Esophagus muscularis mucosa (tissue), 3 donors: ENCODE data around the gene PTPRN2.

Experiments used
- POLR2AphosphoS5 ChIP-seq, 2 donors: sonication (generic); formaldehyde crosslinking; IDR thresholded peaks; one replicate each; pipeline ENCODE4 v1.6.1; 2017; ENCODE audit warnings: antibody characterized with exemption in 2 of 2
- TF ChIP-seq, protein P1 (sequence below), 3 experiments: fragments of 200-600 bp in 2 of 3; fragments of 450-650 bp in 1 of 3; sonication (generic) in 2 of 3; IDR thresholded peaks; one replicate each; pipeline ENCODE4 v1.5.1; 2017 to 2019; ENCODE audit warnings: antibody characterized with exemption in 3 of 3, mild to moderate bottlenecking in 2 of 3, moderate library complexity in 1 of 3

DNA sequence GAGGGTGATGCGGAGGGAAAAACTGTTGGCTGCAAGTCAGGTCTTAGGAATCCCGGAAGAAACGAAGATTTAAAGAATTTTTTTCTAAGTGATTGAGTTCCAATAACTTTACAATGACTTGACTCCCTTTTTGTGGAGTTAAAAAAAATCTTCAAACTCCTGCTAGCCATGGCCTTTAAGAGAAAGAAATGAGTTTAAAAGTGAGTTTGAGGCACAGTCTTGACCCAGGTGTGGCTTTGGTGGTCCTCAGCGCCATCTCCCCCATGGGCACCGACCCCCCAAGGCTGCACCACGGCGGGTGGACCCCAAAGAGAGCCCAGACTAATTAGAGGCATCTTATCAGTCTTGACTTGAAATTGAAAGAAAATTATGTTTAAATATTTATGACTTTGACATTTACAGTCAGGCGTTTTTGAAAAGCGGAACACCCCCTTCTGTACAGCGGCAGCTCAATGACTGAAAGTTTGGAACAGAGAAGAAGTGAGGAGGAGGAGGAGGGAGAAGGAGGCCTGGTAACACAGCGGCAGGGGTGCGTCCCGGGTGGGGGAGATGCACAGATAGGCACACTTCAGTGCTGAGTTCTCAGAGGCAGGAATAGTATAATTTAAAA lies 901.2 kb downstream of the PTPRN2 start:
- TF ChIP-seq, protein P1, sequence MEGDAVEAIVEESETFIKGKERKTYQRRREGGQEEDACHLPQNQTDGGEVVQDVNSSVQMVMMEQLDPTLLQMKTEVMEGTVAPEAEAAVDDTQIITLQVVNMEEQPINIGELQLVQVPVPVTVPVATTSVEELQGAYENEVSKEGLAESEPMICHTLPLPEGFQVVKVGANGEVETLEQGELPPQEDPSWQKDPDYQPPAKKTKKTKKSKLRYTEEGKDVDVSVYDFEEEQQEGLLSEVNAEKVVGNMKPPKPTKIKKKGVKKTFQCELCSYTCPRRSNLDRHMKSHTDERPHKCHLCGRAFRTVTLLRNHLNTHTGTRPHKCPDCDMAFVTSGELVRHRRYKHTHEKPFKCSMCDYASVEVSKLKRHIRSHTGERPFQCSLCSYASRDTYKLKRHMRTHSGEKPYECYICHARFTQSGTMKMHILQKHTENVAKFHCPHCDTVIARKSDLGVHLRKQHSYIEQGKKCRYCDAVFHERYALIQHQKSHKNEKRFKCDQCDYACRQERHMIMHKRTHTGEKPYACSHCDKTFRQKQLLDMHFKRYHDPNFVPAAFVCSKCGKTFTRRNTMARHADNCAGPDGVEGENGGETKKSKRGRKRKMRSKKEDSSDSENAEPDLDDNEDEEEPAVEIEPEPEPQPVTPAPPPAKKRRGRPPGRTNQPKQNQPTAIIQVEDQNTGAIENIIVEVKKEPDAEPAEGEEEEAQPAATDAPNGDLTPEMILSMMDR (IDR thresholded peaks at IDR 0.05) = no peak
- no peak for TF ChIP-seq POLR2AphosphoS5 (IDR thresholded peaks at IDR 0.05)
